Hematopoietic multipotent progenitor cell (in vitro differentiated cells): ENCODE measurements around the gene KIR3DL3. TPM values are rescaled to one million over a fixed set of nuclear protein-coding genes. Genes with fewer than 3 reads are reported as not detected.
"Not testable (repeated sequence)": the region's sequence is repeated elsewhere in the genome, so short reads cannot be mapped to it uniquely, and the experiment has no call there.

ENCODE experiments used
- DNase-seq, 3 donors: peaks; one replicate each; pipeline ENCODE4 v3.0.0-alpha.2; 2011 to 2015; ENCODE audit warnings: low read depth in 2 of 3, low spot score in 2 of 3
- small RNA-seq: library from RNA; depleted of rRNA; stranded (forward); fragments of <200 nt; gene quantifications from one replicate; pipeline ENCODE3, GENCODE V24; 2012
- total RNA-seq: library from RNA; depleted of rRNA; stranded (reverse); fragments of >200 nt; gene quantifications from one replicate; pipeline ENCODE4 v1.2.3, GENCODE V29; 2012

The KIR3DL3 gene
- total RNA-seq, 1 donor: not detected

DNA sequence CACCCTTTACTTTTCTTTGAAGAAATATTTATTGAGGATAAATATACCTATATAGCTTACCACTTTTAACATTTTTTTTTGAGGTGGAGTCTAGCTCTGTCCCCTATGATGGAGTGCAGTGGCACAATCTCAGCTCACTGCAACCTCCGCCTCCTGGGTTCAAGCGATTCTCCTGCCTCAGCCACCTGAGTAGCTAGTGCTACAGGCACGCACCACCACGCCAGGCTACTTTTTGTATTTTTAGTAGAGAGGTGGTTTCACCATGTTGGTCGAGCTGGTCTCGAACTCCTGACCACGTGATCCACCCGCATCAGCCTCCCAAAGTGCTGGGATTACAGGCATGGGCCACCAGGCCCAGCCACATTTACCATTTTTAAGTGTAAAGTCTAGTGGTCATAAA lies 51.6 kb downstream of the KIR3DL3 start:
- not testable (repeated sequence) for DNase-seq

DNA sequence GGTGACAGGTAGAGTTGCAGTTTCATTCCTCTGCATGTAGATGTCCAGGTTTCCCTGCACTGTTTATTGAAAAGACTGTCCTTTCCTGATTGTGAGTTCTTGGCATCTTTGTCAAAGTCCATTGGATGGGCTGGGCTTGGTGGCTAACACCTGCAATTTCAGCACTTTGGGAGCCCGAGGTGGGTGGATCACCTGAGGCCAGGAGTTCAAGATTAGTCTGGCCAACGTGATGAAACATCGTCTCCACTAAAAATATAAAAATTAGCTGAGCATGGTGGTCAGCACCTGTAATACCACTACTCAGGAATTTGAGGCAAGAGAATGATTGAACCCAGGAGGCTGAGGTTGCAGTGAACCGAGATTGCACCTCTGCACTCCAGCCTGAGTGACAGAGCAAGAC lies 53.6 kb downstream of the KIR3DL3 start:
- not testable (repeated sequence) for DNase-seq

DNA sequence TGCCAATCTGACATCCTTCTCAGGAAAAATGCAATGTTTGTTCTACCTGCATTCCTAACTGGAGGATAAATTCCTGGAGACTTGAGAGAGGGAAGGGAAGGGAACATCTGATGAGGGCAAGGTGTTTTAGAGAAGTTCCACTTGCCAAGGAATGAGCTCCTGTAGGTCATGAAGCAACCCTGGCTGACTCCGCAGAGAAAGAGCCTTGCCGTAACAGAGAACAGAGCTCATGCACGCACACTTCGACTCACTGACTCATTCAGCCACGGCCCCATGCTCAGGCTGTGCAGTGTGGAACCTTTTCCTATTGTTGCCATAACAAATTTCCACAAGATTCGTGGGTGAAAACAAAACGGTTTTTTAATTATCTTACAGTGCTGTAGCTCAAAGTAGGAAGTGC lies 54.7 kb downstream of the KIR3DL3 start:
- not testable (repeated sequence) for DNase-seq

DNA sequence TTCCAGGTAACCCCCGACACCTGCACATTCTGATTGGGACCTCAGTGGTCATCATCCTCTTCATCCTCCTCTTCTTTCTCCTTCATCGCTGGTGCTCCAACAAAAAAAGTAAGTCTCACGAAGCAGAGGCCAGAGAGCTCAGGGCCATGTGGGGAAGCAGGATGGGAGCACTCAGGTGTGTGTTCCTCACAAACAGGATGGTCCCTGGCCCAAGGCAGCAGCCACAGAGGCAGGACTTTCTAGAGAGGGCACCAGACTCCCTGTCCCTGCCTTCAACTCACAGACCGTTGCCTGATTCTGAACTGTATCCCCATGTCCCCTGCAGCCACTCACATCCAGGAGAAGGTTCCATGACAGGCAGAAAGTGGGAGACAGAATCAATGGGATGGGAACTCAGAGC lies 58.7 kb downstream of the KIR3DL3 start:
- DNase-seq: not testable (repeated sequence)

Small RNA genes lying within 50 kb of the gene (small RNA-seq; reads per million reads assigned to genes)
- gene AC245128.2: not detected
- gene KIR3DP1: not detected

Other genes starting within 250 kb of the KIR3DL3 start
- gene LAIR2, start 221.6 kb upstream of the KIR3DL3 start, total RNA-seq: not detected
- 12.9 TPM for gene LILRA2, start 150.7 kb upstream of the KIR3DL3 start, total RNA-seq
- 2.7 TPM for gene LILRA1, start 130.8 kb upstream of the KIR3DL3 start, total RNA-seq
- gene LILRB1, start 94.0 kb upstream of the KIR3DL3 start, total RNA-seq: 1.1 TPM
- 0.81 TPM for gene LILRB4, start 61.5 kb upstream of the KIR3DL3 start, total RNA-seq
- under 0.01 TPM for gene KIR2DL3, start 14.1 kb downstream of the KIR3DL3 start, total RNA-seq
- not detected for gene KIR2DL1, start 45.4 kb downstream of the KIR3DL3 start, total RNA-seq
- under 0.01 TPM for gene KIR2DL4, start 79.2 kb downstream of the KIR3DL3 start, total RNA-seq
- gene KIR3DL1, start 92.0 kb downstream of the KIR3DL3 start, total RNA-seq: not detected
- not detected for gene KIR2DS4, start 108.2 kb downstream of the KIR3DL3 start, total RNA-seq
- under 0.01 TPM for gene KIR3DL2, start 126.0 kb downstream of the KIR3DL3 start, total RNA-seq
- gene FCAR, start 149.8 kb downstream of the KIR3DL3 start, total RNA-seq: 1.3 TPM
- 11.3 TPM for gene NCR1, start 181.7 kb downstream of the KIR3DL3 start, total RNA-seq
- not detected for gene NLRP7, start 223.1 kb downstream of the KIR3DL3 start, total RNA-seq
- gene NLRP2, start 241.9 kb downstream of the KIR3DL3 start, total RNA-seq: 4.0 TPM